Endothelial cell of umbilical vein (primary cell): ENCODE data around the gene EFHD2. TPM values are rescaled to one million over a fixed set of nuclear protein-coding genes. Genes with fewer than 3 reads are reported as not detected.

ENCODE experiments used
- BruUV-seq: library from RNA; stranded (reverse); fragments of 400-500 nt; replicated peaks from 2 replicates; lab custom pipeline; 2021; lab: Mats Ljungman, UMichigan
- CTCF ChIA-PET: fragments of 300-600, 350-600 bp; sonication (Branson Sonifier 250); formaldehyde crosslinking; loops from one replicate; lab custom pipeline; 2021; ENCODE audit warnings: antibody characterized with exemption, inconsistent platforms; lab: Charles Lee
- POLR2A ChIA-PET: fragments of 300-600, 350-600 bp; sonication (Branson Sonifier 250); formaldehyde crosslinking; loops from one replicate; lab custom pipeline; 2021; ENCODE audit warnings: antibody characterized with exemption, inconsistent platforms; lab: Charles Lee
- DNase-seq: peaks from one replicate; pipeline ENCODE4 v3.0.0-alpha.2; 2011; ENCODE audit warnings: low read depth, low spot score
- FAIRE-seq: peaks from 2 replicates; lab custom pipeline; 2011; peaks lifted over from hg19 to GRCh38; lab: Jason Lieb, UNC
- H2AFZ ChIP-seq: 2 replicates; pipeline ENCODE4 v1.6.0; 2012; ENCODE audit warnings: low read depth, low read length, control low read depth, inconsistent platforms
- H3K27ac ChIP-seq: 2 replicates; pipeline ENCODE4 v1.5.1; 2011; ENCODE audit warnings: low read depth, mild to moderate bottlenecking, control low read depth, low read length, moderate library complexity; ENCODE audit not compliant: insufficient read depth
- H3K27me3 ChIP-seq, 2 experiments: 2 replicates each; pipeline versions ENCODE4 v1.6.0 to v1.6.1; 2011; ENCODE audit warnings: low read length in 2 of 2, mixed read lengths in 1 of 2; ENCODE audit not compliant: control insufficient read depth in 2 of 2, insufficient read depth in 2 of 2
- H3K36me3 ChIP-seq, 2 experiments: 2 replicates in 1 of 2; 3 replicates in 1 of 2; pipeline ENCODE4 v1.5.1; 2011; ENCODE audit warnings: low read length in 2 of 2, mild to moderate bottlenecking in 1 of 2, moderate library complexity in 1 of 2; ENCODE audit not compliant: control insufficient read depth in 2 of 2, insufficient read depth in 2 of 2; ENCODE audit errors: extremely low read depth in 1 of 2
- H3K4me1 ChIP-seq: 3 replicates; pipeline ENCODE4 v1.5.1; 2011; ENCODE audit warnings: mild to moderate bottlenecking, low read length; ENCODE audit not compliant: control insufficient read depth, insufficient read depth; ENCODE audit errors: extremely low read depth
- H3K4me2 ChIP-seq: 2 replicates; pipeline ENCODE4 v1.6.1; 2011; ENCODE audit warnings: low read length, control low read depth, mixed read lengths; ENCODE audit not compliant: insufficient read depth
- H3K4me3 ChIP-seq, 3 experiments: fragments of 200-600 bp in 1 of 3; sonication (generic), shearing (Covaris generic) in 1 of 3; replicated peaks in 1 of 3; 2 replicates each; pipeline ENCODE4 v1.5.1; 2011 to 2016; ENCODE audit warnings: control low read depth in 3 of 3, low read length in 3 of 3, mild to moderate bottlenecking in 2 of 3, inconsistent platforms in 1 of 3, low read depth in 1 of 3, moderate library complexity in 1 of 3; ENCODE audit not compliant: insufficient read depth in 1 of 3
- H3K79me2 ChIP-seq: 2 replicates; pipeline ENCODE4 v1.6.0; 2012; ENCODE audit warnings: low read length, inconsistent platforms; ENCODE audit not compliant: control insufficient read depth, insufficient read depth
- H3K9ac ChIP-seq: replicated peaks from 2 replicates; pipeline ENCODE3; 2011; ENCODE audit warnings: low read length, control low read depth; ENCODE audit not compliant: insufficient read depth; ENCODE audit errors: extremely low read depth
- H3K9me1 ChIP-seq: replicated peaks from 3 replicates; pipeline ENCODE4 v1.6.0; 2011; ENCODE audit warnings: mild to moderate bottlenecking, low read length; ENCODE audit not compliant: control insufficient read depth, insufficient read depth; ENCODE audit errors: extremely low read depth
- H3K9me3 ChIP-seq: replicated peaks from 2 replicates; pipeline ENCODE4 v1.5.1; 2012; ENCODE audit warnings: low read length, inconsistent platforms; ENCODE audit not compliant: control insufficient read depth, insufficient read depth
- H4K20me1 ChIP-seq: replicated peaks from 2 replicates; pipeline ENCODE3; 2011; ENCODE audit warnings: mild to moderate bottlenecking, low read length; ENCODE audit not compliant: control insufficient read depth, insufficient read depth; ENCODE audit errors: extremely low read depth
- EZH2 ChIP-seq: IDR thresholded peaks from 2 replicates; pipeline ENCODE4 v1.6.1; 2012; ENCODE audit warnings: borderline replicate concordance, low read depth, mild to moderate bottlenecking, moderate library complexity, low read length, inconsistent platforms; ENCODE audit not compliant: severe bottlenecking
- FOS ChIP-seq: IDR thresholded peaks from 2 replicates; pipeline ENCODE4 v1.6.1; 2011; ENCODE audit warnings: mild to moderate bottlenecking, low read length, moderate library complexity, borderline replicate concordance; ENCODE audit not compliant: insufficient read depth
- GATA2 ChIP-seq: IDR thresholded peaks from 2 replicates; pipeline ENCODE4 v1.7.0; 2011; ENCODE audit warnings: low read depth, mild to moderate bottlenecking, moderate library complexity, mixed read lengths, low read length; ENCODE audit not compliant: insufficient read length, insufficient read depth
- JUN ChIP-seq: IDR thresholded peaks from 2 replicates; pipeline ENCODE4 v1.6.1; 2011; ENCODE audit warnings: borderline replicate concordance, low read depth; ENCODE audit not compliant: insufficient read length, insufficient read depth
- MYC ChIP-seq: IDR thresholded peaks from one replicate; pipeline ENCODE4 v1.6.1; 2011; ENCODE audit warnings: mild to moderate bottlenecking, low read depth, low read length
- POLR2A ChIP-seq: IDR thresholded peaks from 2 replicates; pipeline ENCODE4 v1.6.1; 2012; ENCODE audit warnings: low read depth, mild to moderate bottlenecking, control low read depth, low read length
- POLR2AphosphoS5 ChIP-seq: IDR thresholded peaks from 2 replicates; pipeline ENCODE4 v1.6.1; 2012; ENCODE audit warnings: low read depth, mild to moderate bottlenecking, control low read depth, low read length, moderate library complexity; ENCODE audit not compliant: insufficient read depth
- dilution Hi-C: fragments of 300-500 bp; cut with MboI; formaldehyde crosslinking; loops from one replicate; pipeline ENCODE4 v1.15.0; 2019; ENCODE audit warnings: low sequenced_read_pairs; ENCODE audit not compliant: extremely low pct_ligation_motif_present
- intact Hi-C: fragments of 100-400 bp; cut with micrococcal nuclease; formaldehyde crosslinking; loops from one replicate; pipeline ENCODE4 v1.10.0; 2022
- polyA plus RNA-seq, 4 experiments: library from polyadenylated mRNA; depleted of rRNA in 3 of 4; stranded (reverse) in 3 of 4; unstranded in 1 of 4; fragments of >200 nt; gene quantifications; 2 replicates each; pipeline versions ENCODE4 v1.2.1 to v1.2.3, GENCODE V29; 2011 to 2012; ENCODE audit warnings: missing spikeins in 1 of 4
- total RNA-seq: library from RNA; stranded (reverse); gene quantifications from 2 replicates; pipeline ENCODE4 v1.2.3, GENCODE V29; 2021
- TF ChIP-seq, protein P1 (sequence below): IDR thresholded peaks from 2 replicates; pipeline ENCODE4 v1.6.1; 2011; ENCODE audit not compliant: insufficient read depth, insufficient read length
- TF ChIP-seq, protein P2 (sequence below), 2 donors: IDR thresholded peaks; 1 replicate in 1 of 2; 2 replicates in 1 of 2; pipeline ENCODE4 v1.5.1; 2011; ENCODE audit warnings: low read length in 2 of 2, mild to moderate bottlenecking in 2 of 2, moderate library complexity in 2 of 2, control low read depth in 1 of 2, inconsistent platforms in 1 of 2, low read depth in 1 of 2; ENCODE audit not compliant: insufficient read depth in 1 of 2; ENCODE audit errors: extremely low read depth in 1 of 2

EFHD2 gene
- total and polyA plus RNA-seq, 2 donors (not counting 3 experiments of a cell fraction or from before 2014, with no cell fraction given): 50.2 to 73.5 TPM

DNA sequence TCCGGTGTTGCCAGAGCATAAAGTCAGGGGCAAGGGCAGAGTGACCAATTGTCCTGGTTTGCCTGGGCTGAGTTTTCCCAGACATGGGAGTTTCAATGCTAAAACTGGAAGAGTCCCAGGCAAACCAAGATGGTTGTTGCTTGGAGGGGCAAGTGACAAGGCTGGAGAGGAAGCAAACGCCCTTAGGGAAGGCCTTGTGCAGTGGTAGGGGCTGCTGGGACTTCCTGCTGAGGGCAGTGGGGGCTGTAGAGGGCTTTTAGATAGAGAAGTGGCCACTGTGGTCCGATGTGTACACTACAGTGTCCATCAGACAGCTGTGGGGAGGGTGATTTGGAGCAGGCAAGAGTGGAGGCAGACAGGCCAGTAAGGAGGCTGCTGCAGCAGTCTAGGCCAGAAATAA is 39.9 kb downstream of the EFHD2 start:
- Histone ChIP-seq H3K9me1 (no peaks in the 10 kb centered on the region), H3K27ac (no peak overlapping the region), H3K4me3 (no peak overlapping the region), H3K4me1 (no peaks in the 10 kb centered on the region), H3K27me3 (no peaks in the 10 kb centered on the region), H3K36me3 (no peaks in the 10 kb centered on the region), H3K9ac (no peak overlapping the region), H4K20me1 (no peaks in the 10 kb centered on the region), H3K9me3 (no peaks in the 10 kb centered on the region), H3K4me2 (no peak overlapping the region), H2AFZ (no peak overlapping the region), H3K79me2 (no peaks in the 10 kb centered on the region)
- TF ChIP-seq GATA2 (no peak), POLR2A (no peak), JUN (no peak), MYC (no peak), FOS (no peak), EZH2 (no peak)
- TF ChIP-seq, protein P1, sequence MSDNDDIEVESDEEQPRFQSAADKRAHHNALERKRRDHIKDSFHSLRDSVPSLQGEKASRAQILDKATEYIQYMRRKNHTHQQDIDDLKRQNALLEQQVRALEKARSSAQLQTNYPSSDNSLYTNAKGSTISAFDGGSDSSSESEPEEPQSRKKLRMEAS: no peak
- no TSS peak for BruUV-seq
- FAIRE-seq (no peak), DNase-seq (no peak)
- CTCF ChIA-PET: no interaction called here
- intact Hi-C loops: no loop called here
- POLR2A ChIA-PET: no interaction called here
- dilution Hi-C loops: no loop called here

DNA sequence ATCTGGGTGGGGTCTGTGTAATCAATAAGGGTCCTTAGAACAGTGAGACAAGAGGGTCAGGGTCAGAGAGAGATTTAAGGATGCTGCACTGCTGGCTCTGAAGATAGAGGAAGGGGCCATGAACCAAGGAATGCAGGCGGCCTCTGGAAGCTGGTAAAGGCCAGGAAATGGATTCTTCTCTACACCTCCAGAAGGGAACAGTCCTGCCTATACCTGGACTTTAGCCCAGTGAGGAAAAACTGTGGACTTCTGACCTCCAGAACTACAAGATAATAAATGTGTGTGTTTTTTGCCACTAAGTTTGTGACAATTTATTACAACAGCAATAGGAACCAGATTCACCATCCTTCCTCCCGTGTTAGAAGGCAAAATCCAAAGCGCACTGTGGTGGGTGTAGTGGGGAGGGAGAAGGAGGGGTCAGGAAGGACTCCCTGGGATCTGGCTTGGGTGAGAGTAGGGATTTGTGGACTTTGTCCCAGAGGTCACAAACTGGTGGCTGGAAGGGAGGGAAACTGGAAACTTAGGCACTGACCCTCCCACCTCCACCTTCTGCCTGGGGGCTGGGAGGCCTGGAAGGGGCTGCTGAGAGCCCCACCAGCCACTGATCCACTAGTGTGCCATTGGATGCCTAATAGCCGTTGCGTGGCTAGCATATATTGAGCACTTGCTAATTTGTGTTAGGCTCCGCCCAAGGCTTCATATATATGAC is 41.5 kb downstream of the EFHD2 start:
- H3K9ac ChIP-seq: no peak overlapping the region
- TF ChIP-seq, protein P2, sequence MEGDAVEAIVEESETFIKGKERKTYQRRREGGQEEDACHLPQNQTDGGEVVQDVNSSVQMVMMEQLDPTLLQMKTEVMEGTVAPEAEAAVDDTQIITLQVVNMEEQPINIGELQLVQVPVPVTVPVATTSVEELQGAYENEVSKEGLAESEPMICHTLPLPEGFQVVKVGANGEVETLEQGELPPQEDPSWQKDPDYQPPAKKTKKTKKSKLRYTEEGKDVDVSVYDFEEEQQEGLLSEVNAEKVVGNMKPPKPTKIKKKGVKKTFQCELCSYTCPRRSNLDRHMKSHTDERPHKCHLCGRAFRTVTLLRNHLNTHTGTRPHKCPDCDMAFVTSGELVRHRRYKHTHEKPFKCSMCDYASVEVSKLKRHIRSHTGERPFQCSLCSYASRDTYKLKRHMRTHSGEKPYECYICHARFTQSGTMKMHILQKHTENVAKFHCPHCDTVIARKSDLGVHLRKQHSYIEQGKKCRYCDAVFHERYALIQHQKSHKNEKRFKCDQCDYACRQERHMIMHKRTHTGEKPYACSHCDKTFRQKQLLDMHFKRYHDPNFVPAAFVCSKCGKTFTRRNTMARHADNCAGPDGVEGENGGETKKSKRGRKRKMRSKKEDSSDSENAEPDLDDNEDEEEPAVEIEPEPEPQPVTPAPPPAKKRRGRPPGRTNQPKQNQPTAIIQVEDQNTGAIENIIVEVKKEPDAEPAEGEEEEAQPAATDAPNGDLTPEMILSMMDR (IDR thresholded peaks at IDR 0.05; ENCODE audit: extremely low read depth in 1 of 2, insufficient read depth in 1 of 2, low read depth in 1 of 2, low read length in 2 of 2): no peak
- TF ChIP-seq POLR2AphosphoS5 (no peak), MYC (no peak), FOS (no peak), EZH2 (no peak), GATA2 (no peak), JUN (no peak), POLR2A (no peak)
- TF ChIP-seq, protein P1: no peak
- BruUV-seq: no TSS peak
- H3K27ac ChIP-seq: no peak overlapping the region
- no peaks in the 10 kb centered on the region for H3K4me1 ChIP-seq
- H4K20me1 ChIP-seq: no peaks in the 10 kb centered on the region
- intact Hi-C loops: no loop called here
- POLR2A ChIA-PET: no interaction called here
- no peaks in the 10 kb centered on the region for H3K9me3 ChIP-seq
- CTCF ChIA-PET: no interaction called here
- no peak overlapping the region for H3K4me3 ChIP-seq
- DNase-seq (no peak), FAIRE-seq (no peak)
- H3K9me1 ChIP-seq: no peaks in the 10 kb centered on the region
- H3K79me2 ChIP-seq: no peaks in the 10 kb centered on the region
- H3K36me3 ChIP-seq: no peaks in the 10 kb centered on the region
- no peak overlapping the region for H3K4me2 ChIP-seq
- H3K27me3 ChIP-seq: no peaks in the 10 kb centered on the region
- H2AFZ ChIP-seq: no peak overlapping the region
- dilution Hi-C loops: no loop called here
